HG02610 (cell line): ENCODE data around the gene CLMP.

Experiments used
- ATAC-seq: cut with Tn5 transposase; IDR thresholded peaks from one replicate; pipeline ENCODE4 v1.9.1; 2021; ENCODE audit warnings: mild to moderate bottlenecking, moderate library complexity; ENCODE audit not compliant: unreplicated experiment

The CLMP gene

DNA sequence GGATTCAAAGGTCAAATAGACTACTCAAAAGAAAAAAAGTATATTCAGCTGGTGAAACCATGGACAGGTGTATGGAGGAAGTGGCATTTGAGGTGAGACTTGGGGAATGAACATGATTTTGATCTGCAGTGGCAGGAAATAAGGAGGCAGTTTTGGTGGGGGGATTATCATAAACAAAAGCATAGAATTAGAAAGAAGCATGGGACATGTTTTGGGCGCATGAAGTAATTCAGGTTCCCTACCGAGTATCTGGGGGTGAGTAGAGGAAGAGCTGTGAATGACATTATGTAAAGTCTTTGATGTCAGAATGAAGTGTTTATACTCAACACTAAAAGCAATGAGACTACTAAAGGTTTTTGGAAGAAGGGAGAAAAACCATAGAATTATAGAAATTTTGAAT is 3.1 kb downstream of the CLMP start:
- ATAC-seq: no peak

- no peak for ATAC-seq
Observed at GRCh38 chr11:123190518-123190917, 4.5 kb downstream of the CLMP start.

DNA sequence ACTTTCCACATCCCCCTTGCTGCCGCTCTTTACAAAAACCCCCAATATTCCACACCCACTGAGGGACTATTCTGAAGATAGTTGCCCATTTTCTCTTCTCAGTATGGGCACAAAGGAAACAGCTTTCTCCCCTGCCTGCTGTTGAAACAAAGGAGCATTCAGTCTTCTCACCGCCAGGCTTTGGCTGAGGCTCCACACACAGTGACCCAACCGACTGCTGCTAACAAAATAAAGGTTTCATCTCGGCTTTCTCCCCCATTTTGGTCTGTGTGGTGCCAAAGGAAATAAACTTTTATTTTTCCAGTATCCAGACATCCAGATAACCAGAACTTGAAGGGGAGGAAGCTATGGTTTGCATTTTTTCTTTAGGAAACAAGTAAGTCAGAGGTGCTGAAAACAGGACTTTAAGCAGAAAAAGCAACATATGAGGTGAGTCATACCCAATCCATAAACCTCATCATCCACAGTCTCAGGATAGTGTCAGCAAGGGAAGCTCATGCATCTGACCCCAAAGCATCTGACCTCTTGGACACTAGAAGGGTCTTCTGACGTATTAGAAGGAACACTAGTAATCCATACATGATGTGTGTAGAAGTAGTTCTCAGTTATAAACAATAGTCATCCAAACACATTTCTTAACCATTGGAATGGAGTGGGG is 6.4 kb downstream of the CLMP start:
- no peak for ATAC-seq

DNA sequence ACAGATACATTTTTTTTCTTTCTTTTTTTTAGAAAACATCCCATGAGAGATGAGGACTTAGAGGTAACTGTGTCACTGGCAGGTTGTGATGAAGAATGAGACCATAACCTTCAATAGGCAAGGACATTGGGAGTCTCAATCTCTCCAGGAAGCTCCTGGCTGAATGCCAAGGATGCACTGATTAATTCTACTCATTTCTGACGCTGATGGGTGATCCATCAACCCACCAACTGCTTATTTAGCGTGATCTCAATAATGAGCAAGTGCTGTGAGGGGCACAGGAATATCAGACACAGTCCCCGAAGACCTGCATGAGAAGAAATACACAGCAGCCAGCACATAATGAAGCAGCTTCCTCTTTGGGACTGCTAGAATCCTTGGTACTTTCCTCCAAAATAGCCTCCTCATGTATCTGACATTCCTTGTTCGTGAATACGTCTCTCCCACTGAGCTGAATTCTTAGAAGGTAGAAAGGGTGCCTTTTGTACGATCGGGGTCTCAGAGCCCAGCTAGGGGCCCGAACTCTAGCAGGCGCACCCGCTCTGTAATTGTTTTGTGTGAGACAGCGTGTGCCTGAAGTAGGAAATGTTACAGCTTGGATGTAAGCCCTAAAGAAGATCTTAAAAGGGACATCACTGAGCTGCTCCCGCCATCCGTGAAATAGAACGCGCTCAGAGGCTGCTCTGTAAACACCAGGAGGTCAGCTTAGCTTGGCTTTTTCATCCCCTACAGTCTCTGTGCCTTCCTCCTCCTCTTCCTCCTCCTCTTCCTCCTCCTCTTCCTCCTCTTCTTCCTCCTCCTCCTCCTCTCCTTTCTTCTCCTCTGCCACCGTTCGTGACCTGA is 7.2 kb downstream of the CLMP start:
- no peak for ATAC-seq

- ATAC-seq: no peak
Observed at GRCh38 chr11:123187248-123187647, 7.8 kb downstream of the CLMP start.

GRCh38 chr11:123186286-123186685 is 8.8 kb downstream of the CLMP start:
- ATAC-seq: no peak

DNA sequence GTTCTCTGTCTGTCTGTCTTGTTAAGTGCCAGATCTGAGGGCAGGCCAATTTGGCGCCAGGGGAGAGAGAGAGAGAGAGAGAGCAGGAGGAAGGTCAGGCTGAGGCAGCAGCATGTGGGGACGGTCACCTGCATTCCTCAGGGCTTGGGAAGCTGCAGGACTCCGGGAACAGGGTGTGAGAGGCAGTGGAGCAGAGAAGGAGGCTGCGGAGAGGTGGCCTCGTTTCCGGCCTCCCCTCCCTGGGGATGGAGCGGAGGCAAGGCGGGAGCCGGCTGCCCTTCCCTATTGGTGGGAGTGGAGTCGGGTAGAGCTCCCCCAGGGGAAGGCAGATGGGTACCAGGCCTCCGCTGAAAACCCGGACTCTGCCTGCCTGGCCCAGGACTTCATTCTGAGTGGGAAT is 9.7 kb downstream of the CLMP start:
- ATAC-seq: no peak

GRCh38 chr11:123184531-123184930 is 10.5 kb downstream of the CLMP start:
- ATAC-seq: no peak

DNA sequence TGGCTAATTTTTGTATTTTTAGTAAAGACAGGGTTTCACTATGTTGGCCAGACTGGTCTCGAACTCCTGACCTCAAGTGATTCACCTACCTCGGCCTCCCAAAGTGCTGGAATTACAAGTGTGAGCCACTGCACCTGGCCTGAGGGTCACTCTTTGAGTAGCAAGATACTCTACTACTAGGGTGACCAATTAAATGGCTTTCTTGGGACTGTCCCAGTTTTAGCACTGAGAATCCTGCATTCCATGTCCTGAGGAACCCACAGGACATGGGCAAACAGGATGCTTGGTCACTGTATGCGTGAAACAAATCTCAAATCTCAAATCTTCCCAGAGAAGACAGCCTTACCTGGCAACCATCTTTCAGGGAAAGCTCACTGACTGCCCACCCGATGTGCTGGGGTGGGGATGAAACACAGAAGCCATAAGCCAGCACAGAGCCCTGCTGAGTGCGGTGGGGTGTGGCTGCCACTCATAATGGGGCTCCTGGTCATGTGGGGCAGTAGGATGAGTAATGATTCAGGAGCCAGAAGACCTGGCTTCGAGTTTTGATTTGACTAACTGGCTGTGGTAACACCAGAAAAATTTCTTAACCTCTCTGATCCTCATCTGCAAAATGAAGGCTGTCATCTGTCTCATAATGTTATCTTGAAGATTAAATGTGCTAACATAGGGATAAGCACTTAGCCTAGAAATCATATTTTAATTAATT is 11.5 kb downstream of the CLMP start:
- peak; percentile 65 for ATAC-seq

GRCh38 chr11:123181767-123182500 is 13.1 kb downstream of the CLMP start:
- no peak for ATAC-seq

- ATAC-seq: no peak
Observed at GRCh38 chr11:123181075-123181474, 14.0 kb downstream of the CLMP start.

- ATAC-seq: no peak
Observed at GRCh38 chr11:123180574-123180973, 14.5 kb downstream of the CLMP start.

DNA sequence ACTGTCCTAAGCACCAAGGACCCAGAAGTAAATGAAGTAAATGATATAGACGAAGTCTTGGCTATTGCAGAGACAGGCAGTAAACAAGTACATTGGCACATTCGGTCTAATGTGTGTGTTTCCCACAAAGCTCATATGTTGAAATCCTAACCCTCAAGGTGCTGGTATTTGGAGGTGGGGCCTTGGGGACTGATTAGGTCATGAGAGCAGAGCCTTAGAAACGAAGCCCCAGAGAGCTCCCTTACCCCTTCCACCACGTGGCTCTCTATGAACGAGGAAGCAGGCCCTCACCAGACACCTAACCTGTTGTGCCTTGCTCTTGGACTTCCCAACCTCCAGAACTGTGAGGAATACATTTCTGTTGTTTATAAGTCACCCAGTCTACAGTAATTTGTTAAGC is 14.9 kb downstream of the CLMP start:
- ATAC-seq: no peak

- no peak for ATAC-seq
Observed at GRCh38 chr11:123179586-123179985, 15.5 kb downstream of the CLMP start.

DNA sequence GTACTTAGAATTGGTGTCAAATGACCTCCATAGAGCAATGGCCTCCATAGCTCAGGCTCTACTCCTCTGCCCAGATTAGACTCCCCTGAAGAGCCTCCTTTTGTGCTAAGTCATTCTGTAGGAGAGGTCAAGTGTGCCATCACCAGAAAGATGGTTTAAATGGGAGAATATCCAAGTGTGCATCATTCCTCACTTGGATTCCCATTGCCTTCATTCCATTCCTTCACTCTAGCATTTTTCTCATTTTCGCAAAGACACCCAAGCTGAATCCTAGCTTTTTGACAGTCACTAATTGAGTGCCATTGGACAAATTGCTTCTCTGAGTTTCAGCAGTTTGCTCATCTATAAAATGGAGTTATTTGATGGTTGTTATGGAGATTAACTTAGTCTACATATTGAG is 16.9 kb downstream of the CLMP start:
- ATAC-seq: no peak

DNA sequence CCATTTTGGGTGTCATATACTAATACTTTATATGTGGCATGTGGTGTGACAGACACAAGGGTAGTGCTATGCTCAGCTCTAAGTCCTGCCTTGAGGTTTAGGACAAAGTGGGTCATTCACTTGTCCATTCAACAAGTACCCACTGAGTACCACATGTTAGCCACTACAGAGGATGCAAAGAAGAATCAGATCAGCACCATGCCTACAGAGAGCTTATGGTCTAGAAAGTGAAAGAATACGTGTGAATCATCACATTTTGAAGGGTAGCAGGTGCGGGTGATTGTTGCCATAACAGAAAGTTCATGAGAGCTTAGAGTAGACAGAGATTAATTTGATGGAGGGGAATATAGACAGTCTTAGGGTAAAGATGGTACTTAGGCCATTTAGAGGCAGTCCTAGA is 18.3 kb downstream of the CLMP start:
- no peak for ATAC-seq

DNA sequence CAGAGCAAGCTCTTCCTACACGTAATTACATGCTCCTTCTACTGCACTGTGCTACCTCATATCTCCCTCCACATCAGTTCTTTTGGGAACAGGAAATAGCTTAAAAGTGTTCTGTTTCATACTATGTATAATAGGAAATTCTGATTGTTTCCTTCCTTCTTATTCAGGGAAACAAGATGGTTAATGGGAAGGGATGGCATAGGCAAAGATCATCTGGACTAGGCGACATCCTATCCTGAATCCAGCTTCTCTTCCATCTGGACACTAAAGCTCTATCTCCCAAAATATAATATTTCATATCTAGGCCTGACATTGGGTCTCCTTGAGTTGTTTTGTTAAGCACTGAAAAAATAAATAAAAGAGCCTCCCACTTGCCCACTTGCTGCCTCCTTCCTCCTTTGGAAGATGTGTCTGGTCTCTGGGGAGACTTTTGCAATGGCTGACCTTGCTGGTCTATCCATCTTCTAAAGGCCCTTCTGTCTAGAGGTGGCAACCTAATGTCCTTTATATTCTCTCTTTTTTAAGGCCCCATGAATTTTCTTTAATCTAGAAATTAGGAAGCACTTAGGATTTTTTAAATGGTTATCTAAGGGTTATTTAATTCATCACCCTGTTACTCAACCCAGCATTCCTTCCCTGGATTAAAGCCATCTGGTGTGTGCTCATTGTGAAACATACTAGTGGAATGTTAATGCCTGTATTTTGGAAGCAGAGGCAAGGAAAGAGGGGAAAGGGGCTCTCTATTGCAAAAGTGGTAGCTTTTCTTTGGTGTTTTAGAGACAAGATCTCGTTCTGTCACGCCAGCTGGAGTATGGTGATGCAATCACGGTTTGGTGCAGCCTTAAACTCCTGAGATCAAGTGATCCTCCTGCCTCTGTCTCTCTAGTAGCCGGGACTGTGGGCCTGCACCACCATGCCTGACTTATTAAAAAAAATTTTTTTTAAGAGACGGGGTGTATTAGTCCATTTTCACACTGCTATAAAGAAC is 20.6 kb downstream of the CLMP start:
- ATAC-seq: no peak

GRCh38 chr11:123173856-123174186 is 21.2 kb downstream of the CLMP start:
- ATAC-seq: no peak

DNA sequence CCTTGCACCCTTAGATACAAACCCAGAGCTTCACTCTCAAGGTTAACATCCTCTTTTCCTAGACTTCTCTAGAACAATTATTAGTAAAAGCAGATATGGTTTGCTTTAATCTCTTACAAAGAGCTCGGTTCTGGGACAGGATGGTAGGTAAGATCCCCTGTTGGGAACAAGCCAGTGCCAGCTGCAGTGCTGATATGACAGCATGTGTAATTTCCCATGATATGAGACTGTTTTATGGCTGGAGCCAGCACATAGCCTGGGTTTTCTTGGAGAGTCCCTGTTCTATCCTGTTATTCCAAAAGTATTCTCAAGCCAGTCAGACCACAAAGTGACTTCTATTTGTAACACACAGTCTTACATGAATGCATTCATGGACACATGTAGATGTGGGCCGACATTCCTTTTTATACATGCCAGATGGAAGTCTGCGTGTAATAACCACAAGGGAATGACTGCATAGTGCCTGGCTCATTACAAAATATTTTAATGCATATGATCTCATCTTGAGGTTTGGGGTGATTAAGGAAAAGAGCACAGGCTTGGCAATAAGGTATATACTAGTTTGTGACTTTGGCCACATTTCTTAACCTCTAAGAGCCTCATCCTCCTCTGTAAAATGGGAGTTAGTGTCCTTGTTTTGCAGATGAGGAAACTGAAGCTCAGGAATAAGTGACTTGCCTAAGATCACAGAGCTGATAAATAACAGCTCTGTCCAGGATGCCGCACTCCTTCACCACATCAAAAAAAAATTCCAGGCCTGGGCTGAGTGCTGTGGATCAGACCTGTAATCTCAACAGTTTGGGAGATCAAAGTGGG is 21.8 kb downstream of the CLMP start:
- ATAC-seq: no peak
